Stomach (tissue), 9 donors: ENCODE data around the gene CACNA1H. TPM values are rescaled to one million over a fixed set of nuclear protein-coding genes. Genes with fewer than 3 reads are reported as not detected.
"Not testable (repeated sequence)": the region's sequence is repeated elsewhere in the genome, so short reads cannot be mapped to it uniquely, and the experiment has no call there.

Experiments
- DNase-seq, 2 donors: peaks; one replicate each; pipeline versions ENCODE4 v3.0.0 to v3.0.0-alpha.2; 2013 to 2019
- H3K27ac ChIP-seq, 5 donors: fragments of 200-600 bp in 4 of 5; sonication (generic) in 4 of 5; one replicate each; pipeline ENCODE4 v1.5.1; 2013 to 2019; ENCODE audit warnings: mild to moderate bottlenecking in 1 of 5, moderate library complexity in 1 of 5
- H3K27me3 ChIP-seq, 3 donors: fragments of 200-600 bp; sonication (generic); one replicate each; pipeline ENCODE4 v1.5.1; 2017 to 2019; ENCODE audit warnings: mixed run types in 1 of 3
- H3K36me3 ChIP-seq, 4 donors: fragments of 200-600 bp; sonication (generic); 1 replicate in 3 of 4; 2 replicates in 1 of 4; pipeline ENCODE4 v1.5.1; 2016 to 2019
- H3K4me1 ChIP-seq, 4 donors: fragments of 200-600 bp; sonication (generic); one replicate each; pipeline ENCODE4 v1.5.1; 2016 to 2019
- H3K4me3 ChIP-seq, 4 donors: fragments of 200-600 bp; sonication (generic) in 3 of 4; one replicate each; pipeline ENCODE4 v1.5.1; 2016 to 2019; ENCODE audit warnings: mild to moderate bottlenecking in 1 of 4
- H3K9me3 ChIP-seq, 4 donors: fragments of 200-600 bp; sonication (generic); one replicate each; pipeline ENCODE4 v1.5.1; 2016 to 2019
- EP300 ChIP-seq: sonication (generic); formaldehyde crosslinking; IDR thresholded peaks from one replicate; pipeline ENCODE4 v1.6.1; 2017; ENCODE audit warnings: antibody characterized with exemption
- POLR2A ChIP-seq, 4 donors: fragments of 450-650 bp; IDR thresholded peaks; one replicate each; pipeline ENCODE4 v1.6.1; 2016; ENCODE audit warnings: antibody characterized with exemption in 4 of 4, control low read depth in 2 of 4, mild to moderate bottlenecking in 1 of 4, moderate library complexity in 1 of 4
- POLR2AphosphoS5 ChIP-seq, 3 donors: sonication (generic); formaldehyde crosslinking; IDR thresholded peaks; one replicate each; pipeline ENCODE4 v1.6.1; 2016; ENCODE audit warnings: antibody characterized with exemption in 3 of 3
- WGBS, 5 donors: extraction: QIAGEN DNeasy Blood & Tissue Kit in 3 of 5; methylation state at CpG; one replicate each; pipeline versions ENCODE4 v1.1.5 to v1.1.7; 2013 to 2018; 5-methylcytosine and 5-hydroxymethylcytosine counted together
- intact Hi-C: fragments of 100-400 bp; cut with DNase I; formaldehyde crosslinking; loops from one replicate; pipeline ENCODE4 v1.15.1; 2023; ENCODE audit warnings: low total_unique reads
- polyA plus RNA-seq, 3 donors: library from polyadenylated mRNA; stranded (reverse); fragments of 200-250 nt; gene quantifications; one replicate each; pipeline ENCODE4 v1.2.3, GENCODE V29; 2013
- total RNA-seq, 5 donors: library from RNA; depleted of rRNA; stranded (reverse); fragments of >200 nt; gene quantifications; one replicate each; pipeline versions ENCODE4 v1.1.0 to v1.2.3, GENCODE V29; 2014 to 2016
- TF ChIP-seq, protein P1 (sequence below), 7 experiments: fragments of 450-650 bp in 4 of 7; fragments of 200-600 bp in 3 of 7; sonication (generic) in 3 of 7; IDR thresholded peaks; one replicate each; pipeline ENCODE4 v1.5.1; 2016 to 2019; ENCODE audit warnings: antibody characterized with exemption in 7 of 7, control low read depth in 2 of 7, mild to moderate bottlenecking in 1 of 7
- donor health status: healthy with polysubstance abuse.
- donor health status: Bipolar disorder and iron deficiency.
- donor health status: healthy.

The CACNA1H gene
- total and polyA plus RNA-seq, 8 donors = 1.5 to 49.6 (median 19.6) TPM

DNA sequence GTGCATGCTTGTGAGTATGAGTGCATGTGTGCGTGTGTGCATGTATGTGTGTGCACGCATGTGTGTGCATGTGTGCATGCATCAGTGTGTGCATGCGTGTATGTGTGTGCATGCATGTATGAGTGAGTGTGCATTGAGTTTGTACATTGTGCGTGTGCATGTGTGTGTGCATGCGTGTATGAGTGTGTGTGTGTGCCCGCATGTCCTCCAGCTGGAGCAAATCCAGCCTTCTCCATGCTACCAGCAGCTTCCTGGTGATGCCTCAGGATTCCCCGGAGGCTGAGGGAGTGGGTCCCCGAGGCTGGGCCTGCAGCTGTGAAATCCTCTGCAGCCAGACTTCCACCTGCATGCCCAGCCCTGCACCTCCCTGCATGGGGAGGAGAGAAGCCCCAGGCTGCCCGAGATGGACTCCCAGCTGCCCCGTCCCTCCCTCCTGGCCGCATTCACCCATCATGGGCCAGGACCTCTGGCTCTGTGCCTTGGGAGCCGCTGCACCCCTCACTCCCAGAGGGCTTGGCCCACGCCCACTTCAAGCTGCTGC, 112.3 kb downstream of the CACNA1H start:
- H3K27me3 ChIP-seq = peaks cover 3 to 55% (median 38%) of the 10 kb centered on the region in 3 donors
- no peak overlapping the region for H3K27ac ChIP-seq
- intact Hi-C loops = no loop called here

DNA sequence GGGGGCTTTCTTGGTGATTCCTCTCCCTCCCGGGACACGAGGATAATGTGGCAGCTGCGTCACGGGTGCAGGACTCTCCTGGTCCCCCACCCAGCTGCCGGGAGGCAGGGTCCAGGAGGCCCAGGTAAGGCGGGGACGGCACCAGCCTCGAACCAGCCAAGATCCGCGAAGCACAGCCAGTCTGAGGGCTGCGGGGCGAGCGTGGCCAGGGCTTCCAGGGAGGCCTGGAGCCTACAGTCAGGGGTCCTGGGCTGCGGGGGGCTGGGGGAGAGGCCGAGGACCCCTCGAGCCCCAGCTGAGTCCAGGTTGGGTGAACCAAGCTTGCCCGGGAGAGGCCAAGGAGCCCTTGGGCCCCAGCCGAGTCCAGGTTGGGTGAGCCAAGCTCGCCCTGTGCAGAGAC, 112.9 kb downstream of the CACNA1H start:
- Histone ChIP-seq H3K27me3 (peaks cover 0 to 49% (median 31%) of the 10 kb centered on the region in 3 donors), H3K4me3 (no peak overlapping the region), H3K36me3 (no peaks in the 10 kb centered on the region), H3K4me1 (no peaks in the 10 kb centered on the region), H3K9me3 (no peaks in the 10 kb centered on the region), H3K27ac (no peak overlapping the region)
- TF ChIP-seq POLR2A (IDR thresholded peaks at IDR 0.05) = no peak
- no peak for TF ChIP-seq EP300
- TF ChIP-seq POLR2AphosphoS5 (IDR thresholded peaks at IDR 0.05) = no peak
- TF ChIP-seq, protein P1, sequence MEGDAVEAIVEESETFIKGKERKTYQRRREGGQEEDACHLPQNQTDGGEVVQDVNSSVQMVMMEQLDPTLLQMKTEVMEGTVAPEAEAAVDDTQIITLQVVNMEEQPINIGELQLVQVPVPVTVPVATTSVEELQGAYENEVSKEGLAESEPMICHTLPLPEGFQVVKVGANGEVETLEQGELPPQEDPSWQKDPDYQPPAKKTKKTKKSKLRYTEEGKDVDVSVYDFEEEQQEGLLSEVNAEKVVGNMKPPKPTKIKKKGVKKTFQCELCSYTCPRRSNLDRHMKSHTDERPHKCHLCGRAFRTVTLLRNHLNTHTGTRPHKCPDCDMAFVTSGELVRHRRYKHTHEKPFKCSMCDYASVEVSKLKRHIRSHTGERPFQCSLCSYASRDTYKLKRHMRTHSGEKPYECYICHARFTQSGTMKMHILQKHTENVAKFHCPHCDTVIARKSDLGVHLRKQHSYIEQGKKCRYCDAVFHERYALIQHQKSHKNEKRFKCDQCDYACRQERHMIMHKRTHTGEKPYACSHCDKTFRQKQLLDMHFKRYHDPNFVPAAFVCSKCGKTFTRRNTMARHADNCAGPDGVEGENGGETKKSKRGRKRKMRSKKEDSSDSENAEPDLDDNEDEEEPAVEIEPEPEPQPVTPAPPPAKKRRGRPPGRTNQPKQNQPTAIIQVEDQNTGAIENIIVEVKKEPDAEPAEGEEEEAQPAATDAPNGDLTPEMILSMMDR (IDR thresholded peaks at IDR 0.05) = no peak
- intact Hi-C loops = no loop called here
- DNase-seq = no peak
- WGBS, 5 donors = 81 to 94% (median 88%) methylated on average over 11 to 19 of the region's 19 CpGs

More for the DNA sequence above, 112.3 kb downstream of the CACNA1H start:
- no peak for DNase-seq
- H3K9me3 ChIP-seq = no peaks in the 10 kb centered on the region
- WGBS, 5 donors = 71 to 78% (median 76%) methylated on average over 8 to 13 of the region's 13 CpGs
- H3K4me3 ChIP-seq = no peak overlapping the region
- TF ChIP-seq EP300 (no peak), POLR2A (IDR thresholded peaks at IDR 0.05) (no peak)
- no peaks in the 10 kb centered on the region for H3K36me3 ChIP-seq
- H3K4me1 ChIP-seq = no peaks in the 10 kb centered on the region

DNA sequence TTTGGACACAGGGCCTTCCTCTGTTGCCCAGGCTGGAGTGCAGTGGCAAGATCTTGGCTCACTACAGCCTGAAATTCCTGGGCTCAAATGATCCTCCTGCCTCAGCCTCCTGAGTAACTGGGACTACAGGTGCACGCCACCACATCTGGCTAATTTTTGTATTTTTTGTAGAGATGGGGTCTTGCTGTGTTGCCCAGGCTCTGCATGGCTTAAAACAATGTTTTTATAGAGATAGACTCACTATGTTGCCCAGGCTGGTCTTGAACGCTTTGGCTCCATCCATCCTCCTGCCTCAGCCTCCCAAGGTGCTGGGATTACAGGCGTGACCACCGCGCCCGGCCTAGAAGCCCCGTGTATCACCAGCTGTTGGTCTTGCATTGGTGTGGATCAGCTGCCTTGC, 116.5 kb downstream of the CACNA1H start:
- H3K4me3 ChIP-seq, H3K9me3 ChIP-seq, H3K27ac ChIP-seq, DNase-seq, H3K36me3 ChIP-seq, intact Hi-C loops: not testable (repeated sequence)
- H3K27me3 ChIP-seq = peaks cover 0 to 48% (median 7%) of the 10 kb centered on the region in 3 donors
- H3K4me1 ChIP-seq = peaks cover 7 to 12% (median 9%) of the 10 kb centered on the region in 4 donors
- WGBS, 5 donors = 89 to 94% (median 92%) methylated on average over 7 of the region's 7 CpGs

DNA sequence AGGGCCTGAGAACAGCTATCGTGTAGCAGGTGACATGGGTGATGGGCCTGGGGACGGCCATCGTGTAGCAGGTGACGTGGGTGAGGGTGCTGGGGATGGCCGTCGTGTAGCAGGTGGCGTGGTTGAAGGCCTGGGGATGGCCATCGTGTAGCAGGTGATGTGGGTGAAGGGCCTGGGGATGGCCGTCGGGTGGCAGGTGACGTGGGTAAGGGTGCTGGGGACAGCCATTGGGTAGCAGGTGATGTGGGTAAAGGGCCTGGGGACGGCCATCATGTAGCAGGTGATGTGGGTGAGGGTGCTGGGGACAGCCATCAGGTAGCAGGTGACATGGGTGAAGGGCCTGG, 118.4 kb downstream of the CACNA1H start:
- intact Hi-C loops = no loop called here
- no peaks in the 10 kb centered on the region for H3K9me3 ChIP-seq
- no peaks in the 10 kb centered on the region for H3K36me3 ChIP-seq
- WGBS, 5 donors = 65 to 73% (median 66%) methylated on average over 12 of the region's 12 CpGs
- H3K4me1 ChIP-seq = peaks cover 7 to 12% (median 9%) of the 10 kb centered on the region in 4 donors
- peaks cover under 1 to 63% (median 10%) of the 10 kb centered on the region in 3 donors for H3K27me3 ChIP-seq
- no peak for TF ChIP-seq EP300
- no peak for TF ChIP-seq POLR2A (IDR thresholded peaks at IDR 0.05)
- TF ChIP-seq POLR2AphosphoS5 (IDR thresholded peaks at IDR 0.05) = no peak
- TF ChIP-seq, protein P1 (IDR thresholded peaks at IDR 0.05) = no peak
- no peak overlapping the region for H3K4me3 ChIP-seq
- no peak for DNase-seq
- H3K27ac ChIP-seq = no peak overlapping the region

Other genes with a start within 250 kb of the CACNA1H start
- gene LMF1, start 182.1 kb upstream of the CACNA1H start, total RNA-seq = 100 to 1,000 TPM in 1 of 5 donors, 10 to 100 TPM in 3, 1 to 10 TPM in 1; 7.6 to 121 (median 13.0) TPM
- gene LMF1, start 182.1 kb upstream of the CACNA1H start, polyA plus RNA-seq = 10 to 100 TPM; 15.3 to 25.5 (median 16.3) TPM
- gene SOX8, start 171.3 kb upstream of the CACNA1H start, total RNA-seq = 10 to 100 TPM in 1 of 5 donors, 1 to 10 TPM in 1, under 1 TPM in 1, not detected in 2; 0.45 to 15.1 (median 3.3) TPM
- gene SOX8, start 171.3 kb upstream of the CACNA1H start, polyA plus RNA-seq = 1 to 10 TPM in 1 of 3 donors, under 1 TPM in 1, not detected in 1; 0.50 to 1.1 TPM
- gene SSTR5, start 80.4 kb upstream of the CACNA1H start, total RNA-seq = not detected
- under 1 TPM in 1 of 3 donors, not detected in 2; 0.13 TPM for gene SSTR5, start 80.4 kb upstream of the CACNA1H start, polyA plus RNA-seq
- not detected for gene C1QTNF8, start 56.9 kb upstream of the CACNA1H start, total RNA-seq
- gene C1QTNF8, start 56.9 kb upstream of the CACNA1H start, polyA plus RNA-seq = not detected
- gene TPSG1, start 72.2 kb downstream of the CACNA1H start, total RNA-seq = 10 to 100 TPM in 1 of 5 donors, not detected in 4; 22.9 TPM
- 1 to 10 TPM in 1 of 3 donors, under 1 TPM in 1, not detected in 1; 0.10 to 1.2 TPM for gene TPSG1, start 72.2 kb downstream of the CACNA1H start, polyA plus RNA-seq
- 100 to 1,000 TPM in 2 of 5 donors, 10 to 100 TPM in 1, 1 to 10 TPM in 1, not detected in 1; 1.8 to 158 (median 70.5) TPM for gene TPSB2, start 77.1 kb downstream of the CACNA1H start, total RNA-seq
- gene TPSB2, start 77.1 kb downstream of the CACNA1H start, polyA plus RNA-seq = 100 to 1,000 TPM in 1 of 3 donors, 10 to 100 TPM in 2; 19.0 to 164 (median 47.9) TPM
- 100 to 1,000 TPM in 3 of 5 donors, 10 to 100 TPM in 2; 15.4 to 202 (median 110) TPM for gene TPSAB1, start 87.6 kb downstream of the CACNA1H start, total RNA-seq
- gene TPSAB1, start 87.6 kb downstream of the CACNA1H start, polyA plus RNA-seq = 100 to 1,000 TPM in 1 of 3 donors, 10 to 100 TPM in 2; 16.9 to 115 (median 32.1) TPM
- gene TPSD1, start 103.0 kb downstream of the CACNA1H start, total RNA-seq = 1 to 10 TPM in 1 of 5 donors, not detected in 4; 7.6 TPM
- 1 to 10 TPM in 2 of 3 donors, under 1 TPM in 1; 0.70 to 6.4 (median 2.6) TPM for gene TPSD1, start 103.0 kb downstream of the CACNA1H start, polyA plus RNA-seq
- gene UBE2I, start 156.5 kb downstream of the CACNA1H start, total RNA-seq = 10 to 100 TPM; 42.0 to 71.0 (median 48.0) TPM
- 10 to 100 TPM; 42.2 to 48.2 (median 42.6) TPM for gene UBE2I, start 156.5 kb downstream of the CACNA1H start, polyA plus RNA-seq
- 10 to 100 TPM in 1 of 5 donors, 1 to 10 TPM in 4; 3.7 to 94.7 (median 6.7) TPM for gene BAIAP3, start 180.5 kb downstream of the CACNA1H start, total RNA-seq
- gene BAIAP3, start 180.5 kb downstream of the CACNA1H start, polyA plus RNA-seq = 1 to 10 TPM; 1.5 to 3.6 (median 2.5) TPM
- gene TSR3, start 198.8 kb downstream of the CACNA1H start, total RNA-seq = 100 to 1,000 TPM in 1 of 5 donors, 10 to 100 TPM in 3, 1 to 10 TPM in 1; 9.3 to 441 (median 41.1) TPM
- 10 to 100 TPM; 65.6 to 74.5 (median 71.9) TPM for gene TSR3, start 198.8 kb downstream of the CACNA1H start, polyA plus RNA-seq
- 10 to 100 TPM; 32.5 to 87.9 (median 42.0) TPM for gene GNPTG, start 198.8 kb downstream of the CACNA1H start, total RNA-seq
- gene GNPTG, start 198.8 kb downstream of the CACNA1H start, polyA plus RNA-seq = 10 to 100 TPM; 30.0 to 56.1 (median 30.4) TPM